HepG2 (cell line): ENCODE measurements around the gene MGST2. TPM values are rescaled to one million over a fixed set of nuclear protein-coding genes. Genes with fewer than 3 reads are reported as not detected.

ENCODE experiments used
- JUNB ChIP-seq: sonication (generic); formaldehyde crosslinking; IDR thresholded peaks from 2 replicates; pipeline ENCODE4 v1.8.0; 2022; ENCODE audit warnings: missing genetic modification reagents, mild to moderate bottlenecking, borderline replicate concordance
- KAT7 ChIP-seq: IDR thresholded peaks from 2 replicates; pipeline ENCODE4 v1.6.1; 2018; ENCODE audit warnings: borderline replicate concordance, missing compliant biosample characterization
- PTBP1 ChIP-seq: fragments of 200-400 bp; formaldehyde crosslinking; IDR thresholded peaks from 2 replicates; pipeline ENCODE4 v1.6.1; 2018; ENCODE audit warnings: low read length, low read depth; ENCODE audit not compliant: poor library complexity, severe bottlenecking
- RAD51 ChIP-seq: fragments of 450-650 bp; IDR thresholded peaks from 2 replicates; pipeline ENCODE4 v1.6.1; 2016; ENCODE audit warnings: borderline replicate concordance
- RBAK ChIP-seq: sonication (generic); formaldehyde crosslinking; IDR thresholded peaks from 2 replicates; pipeline ENCODE4 v1.5.1; 2020; ENCODE audit warnings: mild to moderate bottlenecking, missing genetic modification reagents
- ZFP41 ChIP-seq: sonication (generic); formaldehyde crosslinking; IDR thresholded peaks from 2 replicates; pipeline ENCODE4 v1.4.0; 2020; ENCODE audit warnings: mild to moderate bottlenecking, missing genetic modification reagents, borderline replicate concordance
- ZNF230 ChIP-seq: sonication (generic); formaldehyde crosslinking; IDR thresholded peaks from 2 replicates; pipeline ENCODE4 v1.4.0; 2020; ENCODE audit warnings: mild to moderate bottlenecking, missing genetic modification reagents
- ZNF446 ChIP-seq: sonication (generic); formaldehyde crosslinking; IDR thresholded peaks from 2 replicates; pipeline ENCODE4 v1.5.0; 2020; ENCODE audit warnings: mild to moderate bottlenecking, missing genetic modification reagents
- ZNF672 ChIP-seq: sonication (generic); formaldehyde crosslinking; IDR thresholded peaks from 2 replicates; pipeline ENCODE4 v1.8.1; 2022; ENCODE audit warnings: missing genetic modification reagents
- ZNF7 ChIP-seq: IDR thresholded peaks from 2 replicates; pipeline ENCODE4 v1.6.1; 2016; ENCODE audit warnings: missing biosample characterization, missing genetic modification reagents
- ZSCAN20 ChIP-seq: sonication (generic); formaldehyde crosslinking; IDR thresholded peaks from 2 replicates; pipeline ENCODE4 v1.4.0; 2020; ENCODE audit warnings: missing genetic modification reagents, mild to moderate bottlenecking, borderline replicate concordance
- polyA plus RNA-seq, 8 experiments: library from polyadenylated mRNA; depleted of rRNA in 3 of 8; stranded (reverse) in 7 of 8; unstranded in 1 of 8; fragments of >200 nt; fragmentation: Illumina TruSeq in 4 of 8; extraction: Trizol in 4 of 8; gene quantifications; 2 replicates each; pipeline versions ENCODE4 v1.2.1 to v1.2.3, GENCODE V29; 2011 to 2016; ENCODE audit warnings: low read depth in 4 of 8, missing spikeins in 1 of 8, mixed read lengths in 1 of 8; ENCODE audit not compliant: insufficient read depth in 1 of 8
- total RNA-seq, 5 experiments: library from RNA; depleted of rRNA; stranded (reverse); fragments of >200 nt; fragmentation: Illumina TruSeq; extraction: Trizol; gene quantifications; 2 replicates each; pipeline ENCODE4 v1.2.3, GENCODE V29; 2016; ENCODE audit warnings: low read depth in 1 of 5
- TF ChIP-seq, protein P1 (sequence below): IDR thresholded peaks from 2 replicates; pipeline ENCODE4 v1.6.1; 2016; ENCODE audit warnings: mild to moderate bottlenecking, missing biosample characterization, missing genetic modification reagents
- TF ChIP-seq, protein P2 (sequence below): sonication (generic); formaldehyde crosslinking; IDR thresholded peaks from one replicate; pipeline ENCODE4 v1.5.1; 2020; ENCODE audit warnings: mild to moderate bottlenecking, missing genetic modification reagents; ENCODE audit errors: not compliant biosample characterization
- TF ChIP-seq, protein P3 (sequence below): sonication (generic); formaldehyde crosslinking; IDR thresholded peaks from 2 replicates; pipeline ENCODE4 v1.5.1; 2020; ENCODE audit warnings: missing genetic modification reagents, mild to moderate bottlenecking, borderline replicate concordance
- TF ChIP-seq, protein P4 (sequence below): sonication (generic); formaldehyde crosslinking; IDR thresholded peaks from 2 replicates; pipeline ENCODE4 v1.4.0; 2020; ENCODE audit warnings: mild to moderate bottlenecking, missing genetic modification reagents

The MGST2 gene
- total and polyA plus RNA-seq, 2 of the 13 experiments (the other 11 are each of a cell fraction or from before 2014, with no cell fraction given), result 205 to 416 TPM

DNA sequence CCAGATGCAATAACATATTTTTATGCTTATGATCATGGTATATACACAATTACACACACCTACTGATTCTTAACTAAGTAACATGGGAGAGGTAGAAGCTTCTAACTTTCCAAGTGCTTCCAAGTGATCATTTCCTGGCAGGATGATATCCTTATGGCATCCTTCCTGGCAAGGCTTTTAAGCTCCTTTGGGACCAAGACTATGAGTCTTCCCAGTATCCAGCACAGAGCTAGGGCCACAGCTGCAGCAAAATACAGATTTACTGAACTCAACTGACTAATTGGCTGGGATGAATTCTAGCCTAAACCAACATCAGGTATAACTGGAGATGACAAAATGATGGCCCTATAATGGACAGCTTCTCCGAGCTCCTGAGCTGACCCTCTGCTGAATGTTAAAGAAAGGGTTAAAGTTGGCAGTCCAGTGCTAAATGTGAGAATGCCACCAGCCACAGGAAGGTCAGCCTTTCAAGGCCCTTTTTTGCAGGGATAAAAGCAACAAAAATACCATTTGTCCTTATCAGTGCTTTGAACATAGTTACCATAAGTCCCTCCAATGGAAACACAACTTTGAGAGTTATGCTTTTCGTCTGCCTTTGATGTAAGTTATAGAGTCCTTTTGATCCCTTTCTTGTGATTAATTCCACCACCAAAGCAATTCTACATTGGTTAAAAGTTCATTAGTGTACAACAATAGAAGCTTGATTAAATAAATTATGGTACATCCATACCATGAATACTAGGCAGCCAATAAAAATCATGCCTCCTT is 73.4 kb downstream of the MGST2 start (continued):
- no peak for TF ChIP-seq ZNF446 (CRISPR knock-in tag)
- no peak for TF ChIP-seq ZFP41 (CRISPR knock-in tag)
- TF ChIP-seq, protein P1, sequence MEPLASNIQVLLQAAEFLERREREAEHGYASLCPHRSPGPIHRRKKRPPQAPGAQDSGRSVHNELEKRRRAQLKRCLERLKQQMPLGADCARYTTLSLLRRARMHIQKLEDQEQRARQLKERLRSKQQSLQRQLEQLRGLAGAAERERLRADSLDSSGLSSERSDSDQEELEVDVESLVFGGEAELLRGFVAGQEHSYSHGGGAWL (CRISPR knock-in tag), result no peak
- TF ChIP-seq ZSCAN20 (CRISPR knock-in tag), result no peak
- TF ChIP-seq, protein P2, sequence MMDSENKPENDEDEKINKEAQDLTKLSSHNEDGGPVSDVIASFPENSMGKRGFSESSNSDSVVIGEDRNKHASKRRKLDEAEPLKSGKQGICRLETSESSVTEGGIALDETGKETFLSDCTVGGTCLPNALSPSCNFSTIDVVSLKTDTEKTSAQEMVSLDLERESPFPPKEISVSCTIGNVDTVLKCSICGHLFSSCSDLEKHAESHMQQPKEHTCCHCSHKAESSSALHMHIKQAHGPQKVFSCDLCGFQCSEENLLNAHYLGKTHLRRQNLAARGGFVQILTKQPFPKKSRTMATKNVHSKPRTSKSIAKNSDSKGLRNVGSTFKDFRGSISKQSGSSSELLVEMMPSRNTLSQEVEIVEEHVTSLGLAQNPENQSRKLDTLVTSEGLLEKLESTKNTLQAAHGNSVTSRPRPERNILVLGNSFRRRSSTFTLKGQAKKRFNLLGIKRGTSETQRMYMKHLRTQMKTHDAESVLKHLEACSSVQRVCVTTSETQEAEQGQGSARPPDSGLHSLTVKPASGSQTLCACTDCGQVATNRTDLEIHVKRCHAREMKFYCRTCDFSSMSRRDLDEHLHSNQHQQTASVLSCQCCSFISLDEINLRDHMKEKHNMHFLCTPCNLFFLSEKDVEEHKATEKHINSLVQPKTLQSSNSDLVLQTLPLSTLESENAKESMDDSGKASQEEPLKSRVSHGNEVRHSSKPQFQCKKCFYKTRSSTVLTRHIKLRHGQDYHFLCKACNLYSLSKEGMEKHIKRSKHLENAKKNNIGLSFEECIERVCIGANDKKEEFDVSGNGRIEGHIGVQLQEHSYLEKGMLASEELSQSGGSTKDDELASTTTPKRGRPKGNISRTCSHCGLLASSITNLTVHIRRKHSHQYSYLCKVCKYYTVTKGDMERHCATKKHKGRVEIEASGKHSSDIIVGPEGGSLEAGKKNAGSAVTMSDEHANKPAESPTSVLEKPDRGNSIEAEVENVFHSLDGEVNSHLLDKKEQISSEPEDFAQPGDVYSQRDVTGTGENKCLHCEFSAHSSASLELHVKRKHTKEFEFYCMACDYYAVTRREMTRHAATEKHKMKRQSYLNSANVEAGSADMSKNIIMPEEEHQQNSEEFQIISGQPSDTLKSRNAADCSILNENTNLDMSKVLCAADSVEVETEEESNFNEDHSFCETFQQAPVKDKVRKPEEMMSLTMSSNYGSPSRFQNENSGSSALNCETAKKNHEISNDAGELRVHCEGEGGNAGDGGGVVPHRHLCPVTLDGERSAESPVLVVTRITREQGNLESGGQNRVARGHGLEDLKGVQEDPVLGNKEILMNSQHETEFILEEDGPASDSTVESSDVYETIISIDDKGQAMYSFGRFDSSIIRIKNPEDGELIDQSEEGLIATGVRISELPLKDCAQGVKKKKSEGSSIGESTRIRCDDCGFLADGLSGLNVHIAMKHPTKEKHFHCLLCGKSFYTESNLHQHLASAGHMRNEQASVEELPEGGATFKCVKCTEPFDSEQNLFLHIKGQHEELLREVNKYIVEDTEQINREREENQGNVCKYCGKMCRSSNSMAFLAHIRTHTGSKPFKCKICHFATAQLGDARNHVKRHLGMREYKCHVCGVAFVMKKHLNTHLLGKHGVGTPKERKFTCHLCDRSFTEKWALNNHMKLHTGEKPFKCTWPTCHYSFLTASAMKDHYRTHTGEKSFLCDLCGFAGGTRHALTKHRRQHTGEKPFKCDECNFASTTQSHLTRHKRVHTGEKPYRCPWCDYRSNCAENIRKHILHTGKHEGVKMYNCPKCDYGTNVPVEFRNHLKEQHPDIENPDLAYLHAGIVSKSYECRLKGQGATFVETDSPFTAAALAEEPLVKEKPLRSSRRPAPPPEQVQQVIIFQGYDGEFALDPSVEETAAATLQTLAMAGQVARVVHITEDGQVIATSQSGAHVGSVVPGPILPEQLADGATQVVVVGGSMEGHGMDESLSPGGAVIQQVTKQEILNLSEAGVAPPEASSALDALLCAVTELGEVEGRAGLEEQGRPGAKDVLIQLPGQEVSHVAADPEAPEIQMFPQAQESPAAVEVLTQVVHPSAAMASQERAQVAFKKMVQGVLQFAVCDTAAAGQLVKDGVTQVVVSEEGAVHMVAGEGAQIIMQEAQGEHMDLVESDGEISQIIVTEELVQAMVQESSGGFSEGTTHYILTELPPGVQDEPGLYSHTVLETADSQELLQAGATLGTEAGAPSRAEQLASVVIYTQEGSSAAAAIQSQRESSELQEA (CRISPR knock-in tag), result no peak
- TF ChIP-seq KAT7 (CRISPR knock-in tag), result no peak
- no peak for TF ChIP-seq PTBP1
- TF ChIP-seq, protein P3, sequence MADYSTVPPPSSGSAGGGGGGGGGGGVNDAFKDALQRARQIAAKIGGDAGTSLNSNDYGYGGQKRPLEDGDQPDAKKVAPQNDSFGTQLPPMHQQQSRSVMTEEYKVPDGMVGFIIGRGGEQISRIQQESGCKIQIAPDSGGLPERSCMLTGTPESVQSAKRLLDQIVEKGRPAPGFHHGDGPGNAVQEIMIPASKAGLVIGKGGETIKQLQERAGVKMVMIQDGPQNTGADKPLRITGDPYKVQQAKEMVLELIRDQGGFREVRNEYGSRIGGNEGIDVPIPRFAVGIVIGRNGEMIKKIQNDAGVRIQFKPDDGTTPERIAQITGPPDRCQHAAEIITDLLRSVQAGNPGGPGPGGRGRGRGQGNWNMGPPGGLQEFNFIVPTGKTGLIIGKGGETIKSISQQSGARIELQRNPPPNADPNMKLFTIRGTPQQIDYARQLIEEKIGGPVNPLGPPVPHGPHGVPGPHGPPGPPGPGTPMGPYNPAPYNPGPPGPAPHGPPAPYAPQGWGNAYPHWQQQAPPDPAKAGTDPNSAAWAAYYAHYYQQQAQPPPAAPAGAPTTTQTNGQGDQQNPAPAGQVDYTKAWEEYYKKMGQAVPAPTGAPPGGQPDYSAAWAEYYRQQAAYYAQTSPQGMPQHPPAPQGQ (CRISPR knock-in tag), result no peak
- TF ChIP-seq, protein P4, sequence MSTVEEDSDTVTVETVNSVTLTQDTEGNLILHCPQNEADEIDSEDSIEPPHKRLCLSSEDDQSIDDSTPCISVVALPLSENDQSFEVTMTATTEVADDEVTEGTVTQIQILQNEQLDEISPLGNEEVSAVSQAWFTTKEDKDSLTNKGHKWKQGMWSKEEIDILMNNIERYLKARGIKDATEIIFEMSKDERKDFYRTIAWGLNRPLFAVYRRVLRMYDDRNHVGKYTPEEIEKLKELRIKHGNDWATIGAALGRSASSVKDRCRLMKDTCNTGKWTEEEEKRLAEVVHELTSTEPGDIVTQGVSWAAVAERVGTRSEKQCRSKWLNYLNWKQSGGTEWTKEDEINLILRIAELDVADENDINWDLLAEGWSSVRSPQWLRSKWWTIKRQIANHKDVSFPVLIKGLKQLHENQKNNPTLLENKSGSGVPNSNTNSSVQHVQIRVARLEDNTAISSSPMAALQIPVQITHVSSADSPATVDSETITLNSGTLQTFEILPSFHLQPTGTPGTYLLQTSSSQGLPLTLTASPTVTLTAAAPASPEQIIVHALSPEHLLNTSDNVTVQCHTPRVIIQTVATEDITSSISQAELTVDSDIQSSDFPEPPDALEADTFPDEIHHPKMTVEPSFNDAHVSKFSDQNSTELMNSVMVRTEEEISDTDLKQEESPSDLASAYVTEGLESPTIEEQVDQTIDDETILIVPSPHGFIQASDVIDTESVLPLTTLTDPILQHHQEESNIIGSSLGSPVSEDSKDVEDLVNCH (CRISPR knock-in tag), result no peak
- TF ChIP-seq ZNF7 (CRISPR knock-in tag), result no peak
- TF ChIP-seq JUNB (CRISPR knock-in tag), result no peak
- no peak for TF ChIP-seq RBAK (CRISPR knock-in tag)
- no peak for TF ChIP-seq ZNF672
- no peak for TF ChIP-seq ZNF230
- no peak for TF ChIP-seq RAD51
